Right cardiac atrium (tissue), 5 donors: ENCODE data around the gene CHI3L2. TPM values are rescaled to one million over a fixed set of nuclear protein-coding genes. Genes with fewer than 3 reads are reported as not detected.

Experiments
- ATAC-seq, 2 donors: fragments of 200-7000 bp; cut with Tn5 transposase; one replicate each; pipeline versions ENCODE4 v1.8.0 to v1.9.1; 2020; ENCODE audit warnings: moderate library complexity in 2 of 2, mild to moderate bottlenecking in 1 of 2
- DNase-seq, 3 donors: peaks; one replicate each; pipeline ENCODE4 v3.0.0-alpha.2; 2020
- H3K27ac ChIP-seq: one replicate; pipeline ENCODE4 v1.5.1; 2013; ENCODE audit warnings: mild to moderate bottlenecking, low read length, control low read depth, moderate library complexity
- H3K27me3 ChIP-seq: one replicate; pipeline ENCODE4 v1.6.1; 2013; ENCODE audit not compliant: control insufficient read depth, insufficient read depth
- H3K4me1 ChIP-seq: one replicate; pipeline ENCODE4 v1.6.1; 2013; ENCODE audit warnings: low read length; ENCODE audit not compliant: control insufficient read depth, insufficient read depth
- H3K4me3 ChIP-seq: one replicate; pipeline ENCODE4 v1.5.1; 2013; ENCODE audit warnings: low read length, control low read depth
- H3K9me3 ChIP-seq: one replicate; pipeline ENCODE4 v1.6.1; 2013; ENCODE audit warnings: low read length; ENCODE audit not compliant: control insufficient read depth
- WGBS: extraction: QIAGEN DNeasy Blood & Tissue Kit; methylation state at CpG from one replicate; pipeline ENCODE4 v1.1.7; 2013; 5-methylcytosine and 5-hydroxymethylcytosine counted together
- intact Hi-C, 4 donors: fragments of 100-400 bp; cut with DNase I; formaldehyde crosslinking; loops; one replicate each; pipeline versions ENCODE4 v1.11.0 to v1.14.0; 2022 to 2023
- polyA plus RNA-seq: library from polyadenylated mRNA; stranded (reverse); fragments of 200-250 nt; gene quantifications from one replicate; pipeline ENCODE4 v1.2.3, GENCODE V29; 2013
- total RNA-seq, 4 donors: library from RNA; stranded (reverse); fragmentation: NEBNext Ultra II Directional; extraction: Animal tissue kit (Norgen Biotek cat#: 25700); gene quantifications; one replicate each; pipeline ENCODE4 v1.2.1, GENCODE V29; 2021
- donor health status: healthy with polysubstance abuse.
- donor health status: DM: no; HTN: yes; CAD: no.
- donor health status: DM: no; HTN: no; CAD: no.
- donor health status: DM: no; HTN: yes; CAD: no; lungs with severe emphysema.
- donor health status: DM: yes; HTN: yes; CAD: no.

CHI3L2 gene
- total and polyA plus RNA-seq, 5 donors: 1.2 to 20.7 (median 10.7) TPM

- peak overlapping the region; percentile 14 for H3K27ac ChIP-seq
- no peaks in the 10 kb centered on the region for H3K9me3 ChIP-seq
- peak; percentile 76 to 79 for ATAC-seq
- intact Hi-C loops: no loop called here
- no peaks in the 10 kb centered on the region for H3K4me1 ChIP-seq
- no peaks in the 10 kb centered on the region for H3K27me3 ChIP-seq
- peak; percentile 78 to 92 (median 89) for DNase-seq
- WGBS: 13% methylated on average over 41 of the region's 41 CpGs
- H3K4me3 ChIP-seq: peak overlapping the region; percentile 55
These were observed 23.8 kb upstream of the CHI3L2 start for GRCh38 chr1:111203681-111204200.

- Histone ChIP-seq H3K27me3 (no peaks in the 10 kb centered on the region), H3K4me1 (no peaks in the 10 kb centered on the region), H3K27ac (peak overlapping the region; percentile 14), H3K9me3 (no peaks in the 10 kb centered on the region), H3K4me3 (peak overlapping the region; percentile 55)
- 5% methylated on average over 61 of the region's 61 CpGs for WGBS
- DNase-seq: peak; percentile 49 to 82 (median 81)
- intact Hi-C loops: no loop called here
- ATAC-seq: peak; percentile 80 to 86
These were observed 23.1 kb upstream of the CHI3L2 start for GRCh38 chr1:111204201-111204982.

- ATAC-seq: no peak
- H3K4me3 ChIP-seq: no peak overlapping the region
- no peaks in the 10 kb centered on the region for H3K27me3 ChIP-seq
- no peaks in the 10 kb centered on the region for H3K9me3 ChIP-seq
- intact Hi-C loops: no loop called here
- DNase-seq: no peak
- peak overlapping the region; percentile 22 for H3K27ac ChIP-seq
- H3K4me1 ChIP-seq: no peaks in the 10 kb centered on the region
- WGBS: 61% methylated on average over 9 of the region's 9 CpGs
These were observed 22.4 kb upstream of the CHI3L2 start for GRCh38 chr1:111204983-111205713.

GRCh38 chr1:111205714-111206050 lies 21.8 kb upstream of the CHI3L2 start:
- ATAC-seq (no peak), DNase-seq (no peak)
- Histone ChIP-seq H3K27me3 (no peaks in the 10 kb centered on the region), H3K9me3 (no peaks in the 10 kb centered on the region), H3K4me3 (no peak overlapping the region), H3K27ac (no peak overlapping the region), H3K4me1 (no peaks in the 10 kb centered on the region)
- 29% methylated on average over 2 of the region's 2 CpGs for WGBS
- intact Hi-C loops: no loop called here

GRCh38 chr1:111208921-111209320 lies 18.6 kb upstream of the CHI3L2 start:
- no peaks in the 10 kb centered on the region for H3K9me3 ChIP-seq
- no peak overlapping the region for H3K4me3 ChIP-seq
- no peak for DNase-seq
- no peak for ATAC-seq
- intact Hi-C loops: no loop called here
- H3K27me3 ChIP-seq: no peaks in the 10 kb centered on the region
- WGBS: 59% methylated on average over 1 of the region's 1 CpG
- no peak overlapping the region for H3K27ac ChIP-seq
- no peaks in the 10 kb centered on the region for H3K4me1 ChIP-seq

- no peak for DNase-seq
- Histone ChIP-seq H3K4me3 (no peak overlapping the region), H3K27me3 (no peaks in the 10 kb centered on the region), H3K27ac (no peak overlapping the region), H3K4me1 (no peaks in the 10 kb centered on the region), H3K9me3 (no peaks in the 10 kb centered on the region)
- no peak for ATAC-seq
- intact Hi-C loops: no loop called here
- WGBS: 73% methylated on average over 4 of the region's 4 CpGs
These were observed 17.9 kb upstream of the CHI3L2 start for GRCh38 chr1:111209622-111210021.

GRCh38 chr1:111211921-111212320 lies 15.6 kb upstream of the CHI3L2 start:
- ATAC-seq: no peak
- Histone ChIP-seq H3K27ac (no peak overlapping the region), H3K27me3 (no peaks in the 10 kb centered on the region), H3K9me3 (no peaks in the 10 kb centered on the region), H3K4me3 (no peak overlapping the region), H3K4me1 (peaks cover 2% of the 10 kb centered on the region)
- intact Hi-C loops: no loop called here
- no peak for DNase-seq
- WGBS: 97% methylated on average over 1 of the region's 1 CpG

GRCh38 chr1:111212634-111213335 lies 14.7 kb upstream of the CHI3L2 start:
- no peak for DNase-seq
- 76% methylated on average over 5 of the region's 5 CpGs for WGBS
- no peak overlapping the region for H3K27ac ChIP-seq
- H3K4me1 ChIP-seq: peaks cover 2% of the 10 kb centered on the region
- no peaks in the 10 kb centered on the region for H3K9me3 ChIP-seq
- no peak overlapping the region for H3K4me3 ChIP-seq
- no peak for ATAC-seq
- no peaks in the 10 kb centered on the region for H3K27me3 ChIP-seq
- intact Hi-C loops: no loop called here

GRCh38 chr1:111213412-111213811 lies 14.1 kb upstream of the CHI3L2 start:
- ATAC-seq (no peak), DNase-seq (no peak)
- WGBS: 84% methylated on average over 6 of the region's 6 CpGs
- Histone ChIP-seq H3K27ac (no peak overlapping the region), H3K9me3 (no peaks in the 10 kb centered on the region), H3K4me3 (no peak overlapping the region), H3K4me1 (peaks cover 2% of the 10 kb centered on the region), H3K27me3 (no peaks in the 10 kb centered on the region)
- intact Hi-C loops: no loop called here

- WGBS: 82% methylated on average over 6 of the region's 6 CpGs
- Histone ChIP-seq H3K4me3 (no peak overlapping the region), H3K27me3 (no peaks in the 10 kb centered on the region), H3K27ac (no peak overlapping the region), H3K4me1 (peaks cover 2% of the 10 kb centered on the region), H3K9me3 (no peaks in the 10 kb centered on the region)
- DNase-seq (no peak), ATAC-seq (no peak)
- intact Hi-C loops: no loop called here
These were observed 13.3 kb upstream of the CHI3L2 start for GRCh38 chr1:111214074-111214801.
